HepG2 (cell line): Measurements from ENCODE around the gene DGCR8. TPM values are rescaled to one million over a fixed set of nuclear protein-coding genes. Genes with fewer than 3 reads are reported as not detected.

Experiments used
- BATF2 ChIP-seq: sonication (generic); formaldehyde crosslinking; IDR thresholded peaks from 2 replicates; pipeline ENCODE4 v1.8.0; 2022; ENCODE audit warnings: mild to moderate bottlenecking, missing genetic modification reagents, moderate library complexity
- MAZ ChIP-seq, 2 experiments: sonication (generic) in 1 of 2; formaldehyde crosslinking in 1 of 2; IDR thresholded peaks; 2 replicates each; pipeline versions ENCODE4 v1.5.0 to v1.6.1; 2012 to 2020; ENCODE audit warnings: low read depth in 2 of 2, mild to moderate bottlenecking in 2 of 2, borderline replicate concordance in 1 of 2, improper control_type of control experiment in 1 of 2, low read length in 1 of 2, missing genetic modification reagents in 1 of 2, moderate library complexity in 1 of 2
- MBD4 ChIP-seq: IDR thresholded peaks from 2 replicates; pipeline ENCODE4 v1.6.1; 2012; ENCODE audit warnings: low read length, inconsistent platforms, borderline replicate concordance
- MNT ChIP-seq: fragments of 450-650 bp; IDR thresholded peaks from 2 replicates; pipeline ENCODE4 v1.6.1; 2016
- PRDM4 ChIP-seq: sonication (generic); formaldehyde crosslinking; IDR thresholded peaks from 2 replicates; pipeline ENCODE4 v1.9.0; 2021; ENCODE audit warnings: missing genetic modification reagents, borderline replicate concordance
- ZBTB49 ChIP-seq: sonication (generic); formaldehyde crosslinking; IDR thresholded peaks from 2 replicates; pipeline ENCODE4 v1.4.0; 2020; ENCODE audit warnings: missing genetic modification reagents, borderline replicate concordance
- ZBTB8A ChIP-seq: sonication (generic); formaldehyde crosslinking; IDR thresholded peaks from 2 replicates; pipeline ENCODE4 v1.4.0; 2020; ENCODE audit warnings: mild to moderate bottlenecking, low read depth, missing genetic modification reagents, borderline replicate concordance
- ZNF414 ChIP-seq: sonication (generic); formaldehyde crosslinking; IDR thresholded peaks from 2 replicates; pipeline ENCODE4 v1.5.0; 2020; ENCODE audit warnings: missing genetic modification reagents
- ZNF441 ChIP-seq: sonication (generic); formaldehyde crosslinking; IDR thresholded peaks from 2 replicates; pipeline ENCODE4 v1.7.0; 2021; ENCODE audit warnings: missing genetic modification reagents, borderline replicate concordance
- ZNF605 ChIP-seq: sonication (generic); formaldehyde crosslinking; IDR thresholded peaks from 2 replicates; pipeline ENCODE4 v1.8.0; 2022; ENCODE audit warnings: mild to moderate bottlenecking, missing genetic modification reagents
- ZNF646 ChIP-seq: sonication (generic); formaldehyde crosslinking; IDR thresholded peaks from 2 replicates; pipeline ENCODE4 v1.9.0; 2021; ENCODE audit warnings: mild to moderate bottlenecking, missing genetic modification reagents
- ZNF780A ChIP-seq: sonication (generic); formaldehyde crosslinking; IDR thresholded peaks from 2 replicates; pipeline ENCODE4 v1.8.0; 2022; ENCODE audit warnings: mild to moderate bottlenecking, missing genetic modification reagents, moderate library complexity
- polyA plus RNA-seq, 8 experiments: library from polyadenylated mRNA; depleted of rRNA in 3 of 8; stranded (reverse) in 7 of 8; unstranded in 1 of 8; fragments of >200 nt; fragmentation: Illumina TruSeq in 4 of 8; extraction: Trizol in 4 of 8; gene quantifications; 2 replicates each; pipeline versions ENCODE4 v1.2.1 to v1.2.3, GENCODE V29; 2011 to 2016; ENCODE audit warnings: low read depth in 4 of 8, missing spikeins in 1 of 8, mixed read lengths in 1 of 8; ENCODE audit not compliant: insufficient read depth in 1 of 8
- total RNA-seq, 5 experiments: library from RNA; depleted of rRNA; stranded (reverse); fragments of >200 nt; fragmentation: Illumina TruSeq; extraction: Trizol; gene quantifications; 2 replicates each; pipeline ENCODE4 v1.2.3, GENCODE V29; 2016; ENCODE audit warnings: low read depth in 1 of 5

Gene DGCR8
- total and polyA plus RNA-seq, 2 of the 13 experiments (the other 11 are each of a cell fraction or from before 2014, with no cell fraction given): 10.2 to 23.2 TPM

- TF ChIP-seq ZNF646 (CRISPR knock-in tag) (no peak), ZNF605 (CRISPR knock-in tag) (no peak; the same call in 1 of the 2 replicates), MNT (peak; percentile 85), ZBTB8A (CRISPR knock-in tag) (no peak), BATF2 (CRISPR knock-in tag) (peak; percentile 95), MAZ (IDR thresholded peaks at IDR 0.05; ENCODE audit: borderline replicate concordance, low read depth, low read length) (peak; percentile 96), MAZ (CRISPR knock-in tag; IDR thresholded peaks at IDR 0.05; ENCODE audit: low read depth) (peak; percentile 97), ZNF441 (peak; percentile 39; the same call in 1 of the 2 replicates), ZNF780A (CRISPR knock-in tag) (0 out of 2 replicates have a peak, but pooled peaks have one; percentile 71), PRDM4 (CRISPR knock-in tag) (no peak), MBD4 (no peak), ZBTB49 (CRISPR knock-in tag) (no peak), ZNF414 (CRISPR knock-in tag) (no peak)
Measured at GRCh38 chr22:20116951-20117632, 37.1 kb downstream of the DGCR8 start, which contains the start of gene TRMT2A (continued).
